Endodermal cell (in vitro differentiated cells): ENCODE results near the gene RPL18. TPM values are rescaled to one million over a fixed set of nuclear protein-coding genes. Genes with fewer than 3 reads are reported as not detected.

Source experiments
- DNase-seq: peaks from one replicate; pipeline ENCODE4 v3.0.0-alpha.2; 2017
- H3K27ac ChIP-seq: 2 replicates; pipeline ENCODE4 v1.5.1; 2013; ENCODE audit warnings: mild to moderate bottlenecking, low read depth, low read length, moderate library complexity
- H3K27me3 ChIP-seq: 2 replicates; pipeline ENCODE4 v1.6.1; 2013; ENCODE audit warnings: mild to moderate bottlenecking, low read length, moderate library complexity; ENCODE audit not compliant: insufficient read depth, control insufficient read depth, poor library complexity, severe bottlenecking
- H3K36me3 ChIP-seq: 2 replicates; pipeline ENCODE4 v1.7.0; 2013; ENCODE audit warnings: mild to moderate bottlenecking, low read length, moderate library complexity; ENCODE audit not compliant: control insufficient read depth, insufficient read depth
- H3K4me1 ChIP-seq: one replicate; pipeline ENCODE4 v1.7.0; 2013; ENCODE audit warnings: low read length; ENCODE audit not compliant: control insufficient read depth, insufficient read depth
- H3K4me3 ChIP-seq: 2 replicates; pipeline ENCODE4 v1.5.1; 2013; ENCODE audit warnings: mild to moderate bottlenecking, low read length, moderate library complexity
- H3K9ac ChIP-seq: 2 replicates; pipeline ENCODE4 v1.6.1; 2013; ENCODE audit warnings: mild to moderate bottlenecking, low read length, moderate library complexity; ENCODE audit not compliant: poor library complexity, severe bottlenecking; ENCODE audit errors: extremely low read depth
- H3K9me3 ChIP-seq: 2 replicates; pipeline ENCODE4 v1.6.1; 2013; ENCODE audit warnings: mild to moderate bottlenecking, low read length, moderate library complexity; ENCODE audit not compliant: control insufficient read depth
- H3K27ac Mint-ChIP-seq: 2 replicates; pipeline ENCODE4 v1.8.0; 2020; ENCODE audit warnings: mixed read lengths
- H3K27me3 Mint-ChIP-seq: 2 replicates; pipeline ENCODE4 v1.8.0; 2021; ENCODE audit warnings: mild to moderate bottlenecking, mixed read lengths; ENCODE audit not compliant: insufficient read depth
- H3K36me3 Mint-ChIP-seq: 2 replicates; pipeline ENCODE4 v1.8.0; 2020; ENCODE audit warnings: low read depth, mixed read lengths
- H3K4me1 Mint-ChIP-seq: 2 replicates; pipeline ENCODE4 v1.8.0; 2020; ENCODE audit warnings: mixed read lengths
- H3K4me3 Mint-ChIP-seq: 2 replicates; pipeline ENCODE4 v1.8.0; 2020; ENCODE audit warnings: mild to moderate bottlenecking, moderate library complexity, mixed read lengths
- H3K9me3 Mint-ChIP-seq: 2 replicates; pipeline ENCODE4 v1.8.0; 2020; ENCODE audit warnings: mild to moderate bottlenecking, mixed read lengths
- WGBS, 2 experiments: methylation state at CpG; one replicate each; pipeline versions ENCODE4 v1.1.5 to v1.1.7; 2013; ENCODE audit warnings: missing lambda C conversion rate in 2 of 2, mixed read lengths in 1 of 2; ENCODE audit not compliant: insufficient coverage in 1 of 2, insufficient read length in 1 of 2; 5-methylcytosine and 5-hydroxymethylcytosine counted together
- total RNA-seq, 2 donors: library from RNA; stranded (reverse); fragmentation: NEBNext Ultra II Directional in 1 of 2; extraction: Animal tissue kit (Norgen Biotek cat#: 25700) in 1 of 2; gene quantifications; 2 replicates in 1 of 2; 3 replicates in 1 of 2; pipeline ENCODE4 v1.2.1, GENCODE V29; 2021
- TF ChIP-seq, protein P1 (sequence below): fragments of 200-600 bp; sonication (generic); conservative IDR thresholded peaks from 2 replicates; pipeline ENCODE4 v1.5.0; 2021; ENCODE audit warnings: antibody characterized with exemption, mild to moderate bottlenecking

The RPL18 gene
- total RNA-seq, 2 donors from 2014 or later: 1,531 to 1,574 TPM

DNA sequence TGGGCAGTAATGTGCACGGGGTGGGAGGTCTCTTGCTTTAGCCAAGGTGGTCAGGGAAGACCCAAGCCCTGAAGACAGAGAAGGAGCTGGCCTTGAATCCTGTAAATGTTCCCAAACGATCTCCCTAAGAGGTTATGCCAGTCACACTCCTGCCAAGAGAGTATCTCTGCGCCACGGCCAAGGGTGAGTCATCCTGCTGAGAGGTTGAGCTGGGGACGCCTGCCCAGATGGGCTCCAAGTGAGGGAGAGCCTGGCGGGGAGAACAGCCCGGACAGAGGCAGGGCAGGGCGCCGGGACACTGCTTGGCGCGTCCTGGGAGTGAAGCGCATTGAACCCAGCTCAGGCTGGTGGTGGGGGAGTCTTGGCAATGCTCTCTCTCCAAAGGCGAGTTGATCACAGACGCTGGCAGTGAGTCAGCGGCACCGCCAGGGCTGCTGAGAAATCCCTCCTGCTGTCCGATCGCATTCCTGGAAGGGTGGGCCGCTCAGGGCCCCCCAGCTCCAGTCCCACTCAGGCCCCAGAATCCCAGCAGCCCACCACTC is 50.6 kb downstream of the RPL18 start:
- no peaks in the 10 kb centered on the region for H3K36me3 ChIP-seq
- H3K27me3 Mint-ChIP-seq: peaks cover 17% of the 10 kb centered on the region
- H3K9ac ChIP-seq: no peak overlapping the region
- TF ChIP-seq, protein P1, sequence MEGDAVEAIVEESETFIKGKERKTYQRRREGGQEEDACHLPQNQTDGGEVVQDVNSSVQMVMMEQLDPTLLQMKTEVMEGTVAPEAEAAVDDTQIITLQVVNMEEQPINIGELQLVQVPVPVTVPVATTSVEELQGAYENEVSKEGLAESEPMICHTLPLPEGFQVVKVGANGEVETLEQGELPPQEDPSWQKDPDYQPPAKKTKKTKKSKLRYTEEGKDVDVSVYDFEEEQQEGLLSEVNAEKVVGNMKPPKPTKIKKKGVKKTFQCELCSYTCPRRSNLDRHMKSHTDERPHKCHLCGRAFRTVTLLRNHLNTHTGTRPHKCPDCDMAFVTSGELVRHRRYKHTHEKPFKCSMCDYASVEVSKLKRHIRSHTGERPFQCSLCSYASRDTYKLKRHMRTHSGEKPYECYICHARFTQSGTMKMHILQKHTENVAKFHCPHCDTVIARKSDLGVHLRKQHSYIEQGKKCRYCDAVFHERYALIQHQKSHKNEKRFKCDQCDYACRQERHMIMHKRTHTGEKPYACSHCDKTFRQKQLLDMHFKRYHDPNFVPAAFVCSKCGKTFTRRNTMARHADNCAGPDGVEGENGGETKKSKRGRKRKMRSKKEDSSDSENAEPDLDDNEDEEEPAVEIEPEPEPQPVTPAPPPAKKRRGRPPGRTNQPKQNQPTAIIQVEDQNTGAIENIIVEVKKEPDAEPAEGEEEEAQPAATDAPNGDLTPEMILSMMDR: peak; percentile 19
- H3K27me3 ChIP-seq: no peaks in the 10 kb centered on the region
- H3K27ac Mint-ChIP-seq: peak overlapping the region; percentile 92
- H3K27ac ChIP-seq: no peak overlapping the region
- H3K4me3 ChIP-seq: no peak overlapping the region
- H3K36me3 Mint-ChIP-seq: no peaks in the 10 kb centered on the region
- no peaks in the 10 kb centered on the region for H3K9me3 Mint-ChIP-seq
- no peaks in the 10 kb centered on the region for H3K9me3 ChIP-seq
- peak overlapping the region; percentile 53 for H3K4me3 Mint-ChIP-seq
- WGBS, 2 experiments: 17 to 37% methylated on average over 8 to 19 of the region's 19 CpGs
- DNase-seq: peak; percentile 90
- no peaks in the 10 kb centered on the region for H3K4me1 ChIP-seq
- H3K4me1 Mint-ChIP-seq: peaks cover 16% of the 10 kb centered on the region

Other genes with a start within 250 kb of the RPL18 start
- 100 to 1,000 TPM; 227 to 285 TPM for gene KDELR1, start 227.6 kb downstream of the RPL18 start, total RNA-seq
- gene GRIN2D, start 225.5 kb downstream of the RPL18 start, total RNA-seq: 1 to 10 TPM in 1 of 2 donors, under 1 TPM in 1; 0.77 to 1.2 TPM
- 10 to 100 TPM; 36.6 to 39.2 TPM for gene GRWD1, start 173.2 kb downstream of the RPL18 start, total RNA-seq
- 1 to 10 TPM in 1 of 2 donors, under 1 TPM in 1; 0.73 to 1.1 TPM for gene KCNJ14, start 163.6 kb downstream of the RPL18 start, total RNA-seq
- 100 to 1,000 TPM; 106 to 133 TPM for gene CYTH2, start 149.8 kb downstream of the RPL18 start, total RNA-seq
- gene LMTK3, start 107.3 kb downstream of the RPL18 start, total RNA-seq: 10 to 100 TPM; 11.1 to 14.5 TPM
- 1 to 10 TPM in 1 of 2 donors, under 1 TPM in 1; 0.35 to 2.4 TPM for gene SULT2B1, start 67.0 kb downstream of the RPL18 start, total RNA-seq
- gene SPACA4, start 12.4 kb downstream of the RPL18 start, total RNA-seq: not detected
- 1 to 10 TPM; 4.4 to 5.7 TPM for gene FAM83E, start 4.1 kb downstream of the RPL18 start, total RNA-seq
- 100 to 1,000 TPM in 1 of 2 donors, 10 to 100 TPM in 1; 99.5 to 114 TPM for gene SPHK2, start 328 bp upstream of the RPL18 start, total RNA-seq
- gene DBP, start 18.2 kb upstream of the RPL18 start, total RNA-seq: 10 to 100 TPM in 1 of 2 donors, 1 to 10 TPM in 1; 5.3 to 13.1 TPM
- 10 to 100 TPM; 75.0 to 82.6 TPM for gene CA11, start 27.0 kb upstream of the RPL18 start, total RNA-seq
- 1 to 10 TPM; 1.2 to 1.4 TPM for gene NTN5, start 53.8 kb upstream of the RPL18 start, total RNA-seq
- gene FUT2, start 76.8 kb upstream of the RPL18 start, total RNA-seq: 10 to 100 TPM in 1 of 2 donors, 1 to 10 TPM in 1; 5.8 to 11.0 TPM
- gene MAMSTR, start 100.5 kb upstream of the RPL18 start, total RNA-seq: 1 to 10 TPM; 1.9 to 2.3 TPM
- 1 to 10 TPM; 3.4 to 5.2 TPM for gene RASIP1, start 121.4 kb upstream of the RPL18 start, total RNA-seq
- gene IZUMO1, start 127.7 kb upstream of the RPL18 start, total RNA-seq: under 1 TPM; 0.22 to 0.80 TPM
- gene FUT1, start 133.5 kb upstream of the RPL18 start, total RNA-seq: 1 to 10 TPM; 5.4 to 6.3 TPM
- gene FGF21, start 136.3 kb upstream of the RPL18 start, total RNA-seq: not detected
- 100 to 1,000 TPM in 1 of 2 donors, 10 to 100 TPM in 1; 84.8 to 101 TPM for gene BCAT2, start 191.9 kb upstream of the RPL18 start, total RNA-seq
- 10 to 100 TPM; 43.0 to 81.0 TPM for gene HSD17B14, start 217.3 kb upstream of the RPL18 start, total RNA-seq
- gene PLEKHA4, start 249.4 kb upstream of the RPL18 start, total RNA-seq: 1 to 10 TPM; 6.6 to 7.0 TPM